Sciatic nerve (tissue), 1 donor: ENCODE measurements around the gene LIPT1. TPM values are rescaled to one million over a fixed set of nuclear protein-coding genes. Genes with fewer than 3 reads are reported as not detected.

ENCODE experiments used
- total RNA-seq: library from RNA; stranded (reverse); fragmentation: NEBNext Ultra II Directional; extraction: Animal tissue kit (Norgen Biotek cat#: 25700); gene quantifications from one replicate; pipeline ENCODE4 v1.2.1, GENCODE V29; 2021
- donor health status: DM: no; HTN: no; CAD: no.

Gene LIPT1
- total RNA-seq, 1 donor from 2014 or later, result 12.1 TPM

Other genes starting within 250 kb of the LIPT1 start
- gene CRACDL, start 218.7 kb upstream of the LIPT1 start, total RNA-seq, result 12.4 TPM
- gene C2orf15, start 13.3 kb upstream of the LIPT1 start, total RNA-seq, result not detected
- gene TSGA10, start within 50 bp of the LIPT1 start, total RNA-seq, result 11.0 TPM
- gene MITD1, start 26.1 kb downstream of the LIPT1 start, total RNA-seq, result 34.5 TPM
- 22.6 TPM for gene MRPL30, start 26.2 kb downstream of the LIPT1 start, total RNA-seq
- gene LYG2, start 100.7 kb downstream of the LIPT1 start, total RNA-seq, result not detected
- 2.1 TPM for gene LYG1, start 146.2 kb downstream of the LIPT1 start, total RNA-seq
- gene TXNDC9, start 181.4 kb downstream of the LIPT1 start, total RNA-seq, result 22.2 TPM
- 41.0 TPM for gene EIF5B, start 182.4 kb downstream of the LIPT1 start, total RNA-seq